HG03442 (cell line): ENCODE measurements around the gene ADAMTSL2.

Experiments used
- ATAC-seq: cut with Tn5 transposase; IDR thresholded peaks from one replicate; pipeline ENCODE4 v1.9.1; 2021; ENCODE audit warnings: mild to moderate bottlenecking, moderate library complexity; ENCODE audit not compliant: unreplicated experiment

The ADAMTSL2 gene

GRCh38 chr9:133529874-133530273 is 4.6 kb upstream of the ADAMTSL2 start:
- no peak for ATAC-seq

- ATAC-seq: no peak
These were observed 3.2 kb upstream of the ADAMTSL2 start for GRCh38 chr9:133531293-133531692.

GRCh38 chr9:133532937-133533668 is 1.4 kb upstream of the ADAMTSL2 start:
- no peak for ATAC-seq

- no peak for ATAC-seq
These were observed 647 bp upstream of the ADAMTSL2 start for GRCh38 chr9:133533857-133534256.

GRCh38 chr9:133535306-133535877 is 888 bp downstream of the ADAMTSL2 start:
- ATAC-seq: no peak

- ATAC-seq: no peak
These were observed 1.6 kb downstream of the ADAMTSL2 start for GRCh38 chr9:133536080-133536479.

- no peak for ATAC-seq
These were observed 2.0 kb downstream of the ADAMTSL2 start for GRCh38 chr9:133536536-133536935.

GRCh38 chr9:133537257-133537656 is 2.8 kb downstream of the ADAMTSL2 start:
- no peak for ATAC-seq

- no peak for ATAC-seq
These were observed 3.7 kb downstream of the ADAMTSL2 start for GRCh38 chr9:133538176-133538575.

GRCh38 chr9:133538851-133539833 is 4.6 kb downstream of the ADAMTSL2 start:
- no peak for ATAC-seq

GRCh38 chr9:133539991-133540697 is 5.6 kb downstream of the ADAMTSL2 start:
- no peak for ATAC-seq

GRCh38 chr9:133540698-133541025 is 6.2 kb downstream of the ADAMTSL2 start:
- ATAC-seq: no peak

- no peak for ATAC-seq
These were observed 7.5 kb downstream of the ADAMTSL2 start for GRCh38 chr9:133542002-133542401.

GRCh38 chr9:133543772-133544467 is 9.4 kb downstream of the ADAMTSL2 start:
- no peak for ATAC-seq

- ATAC-seq: no peak
These were observed 11.2 kb downstream of the ADAMTSL2 start for GRCh38 chr9:133545494-133546286.

GRCh38 chr9:133546287-133546680 is 11.8 kb downstream of the ADAMTSL2 start:
- ATAC-seq: no peak

- no peak for ATAC-seq
These were observed 12.6 kb downstream of the ADAMTSL2 start for GRCh38 chr9:133547116-133547515.

- ATAC-seq: no peak
These were observed 16.9 kb downstream of the ADAMTSL2 start for GRCh38 chr9:133551446-133551845.

- ATAC-seq: no peak
These were observed 17.7 kb downstream of the ADAMTSL2 start for GRCh38 chr9:133552236-133552635.

GRCh38 chr9:133553123-133553522 is 18.6 kb downstream of the ADAMTSL2 start:
- ATAC-seq: no peak
